Sigmoid colon (tissue), 7 donors: ENCODE measurements around the gene HSPG2. TPM values are rescaled to one million over a fixed set of nuclear protein-coding genes. Genes with fewer than 3 reads are reported as not detected.

Source experiments
- DNase-seq: peaks from one replicate; pipeline ENCODE4 v3.0.0-alpha.2; 2019
- H3K27ac ChIP-seq, 4 donors: fragments of 200-600 bp; sonication (generic); one replicate each; pipeline ENCODE4 v1.5.1; 2016 to 2019; ENCODE audit warnings: mild to moderate bottlenecking in 1 of 4
- H3K27me3 ChIP-seq, 3 donors: fragments of 200-600 bp; sonication (generic); one replicate each; pipeline ENCODE4 v1.5.1; 2019; ENCODE audit warnings: mild to moderate bottlenecking in 1 of 3
- H3K36me3 ChIP-seq, 4 donors: fragments of 200-600 bp; sonication (generic); one replicate each; pipeline ENCODE4 v1.5.1; 2016 to 2019
- H3K4me1 ChIP-seq, 4 donors: fragments of 200-600 bp; sonication (generic); one replicate each; pipeline ENCODE4 v1.5.1; 2017 to 2019
- H3K4me3 ChIP-seq, 4 donors: fragments of 200-600 bp; sonication (generic); one replicate each; pipeline ENCODE4 v1.5.1; 2017 to 2019; ENCODE audit warnings: mild to moderate bottlenecking in 2 of 4, moderate library complexity in 1 of 4
- H3K9me3 ChIP-seq, 4 donors: fragments of 200-600 bp in 3 of 4; sonication (generic) in 3 of 4; one replicate each; pipeline versions ENCODE4 v1.5.1 to v1.6.1; 2013 to 2019
- CTCF ChIP-seq, 4 experiments: fragments of 450-650 bp in 3 of 4; fragments of 200-600 bp in 1 of 4; IDR thresholded peaks; one replicate each; pipeline ENCODE4 v1.5.1; 2016 to 2019; ENCODE audit warnings: antibody characterized with exemption in 4 of 4, mild to moderate bottlenecking in 3 of 4, moderate library complexity in 2 of 4
- EP300 ChIP-seq, 4 donors: sonication (generic); formaldehyde crosslinking; IDR thresholded peaks; one replicate each; pipeline ENCODE4 v1.6.1; 2017; ENCODE audit warnings: antibody characterized with exemption in 4 of 4
- POLR2A ChIP-seq, 2 donors: fragments of 450-650 bp; IDR thresholded peaks; one replicate each; pipeline ENCODE4 v1.6.1; 2016; ENCODE audit warnings: antibody characterized with exemption in 2 of 2, mild to moderate bottlenecking in 2 of 2, moderate library complexity in 2 of 2
- POLR2AphosphoS5 ChIP-seq, 4 donors: sonication (generic); formaldehyde crosslinking; IDR thresholded peaks; one replicate each; pipeline ENCODE4 v1.6.1; 2017; ENCODE audit warnings: antibody characterized with exemption in 4 of 4
- WGBS, 2 donors: extraction: QIAGEN DNeasy Blood & Tissue Kit; methylation state at CpG; one replicate each; pipeline ENCODE4 v1.1.7; 2013; 5-methylcytosine and 5-hydroxymethylcytosine counted together
- intact Hi-C: fragments of 100-400 bp; cut with DNase I; formaldehyde crosslinking; loops from one replicate; pipeline ENCODE4 v1.15.1; 2023
- polyA plus RNA-seq, 3 donors: library from polyadenylated mRNA; stranded (reverse); fragments of 200-250 nt; gene quantifications; one replicate each; pipeline ENCODE4 v1.2.3, GENCODE V29; 2013
- total RNA-seq, 4 donors: library from RNA; depleted of rRNA; stranded (reverse); fragments of >200 nt; gene quantifications; one replicate each; pipeline ENCODE4 v1.1.0, GENCODE V29; 2016
- donor health status: healthy with polysubstance abuse.
- donor health status: Bipolar disorder and iron deficiency.
- donor health status: healthy.

The HSPG2 gene
- total and polyA plus RNA-seq, 7 donors, result 6.0 to 761 (median 104) TPM

GRCh38 chr1:21961799-21962198 lies 24.7 kb upstream of the HSPG2 start:
- Histone ChIP-seq H3K4me3 (no peak overlapping the region), H3K36me3 (no peaks in the 10 kb centered on the region), H3K27ac (peak overlapping the region in 3 of 4 donors; percentile 15 to 75 (median 51)), H3K9me3 (no peaks in the 10 kb centered on the region), H3K4me1 (peaks cover 0 to 21% (median 13%) of the 10 kb centered on the region in 4 donors), H3K27me3 (no peaks in the 10 kb centered on the region)
- no peak for TF ChIP-seq CTCF (IDR thresholded peaks at IDR 0.05)
- TF ChIP-seq POLR2AphosphoS5 (IDR thresholded peaks at IDR 0.05), result peak in 1 of 4 donors; percentile 13
- DNase-seq, result peak; percentile 59
- intact Hi-C loops, result loop anchor here (5.0 kb wide), 1 partner anchor 94 kb away; no protein-coding TSS in a partner anchor
- WGBS, 2 donors, result 73 to 86% methylated on average over 2 of the region's 2 CpGs

- H3K4me3 ChIP-seq, result no peak overlapping the region
- 81 to 85% methylated on average over 2 of the region's 2 CpGs for WGBS, 2 donors
- H3K27me3 ChIP-seq, result no peaks in the 10 kb centered on the region
- no peaks in the 10 kb centered on the region for H3K36me3 ChIP-seq
- peak in 2 of 4 donors; percentile 53 to 55 for TF ChIP-seq POLR2AphosphoS5 (IDR thresholded peaks at IDR 0.05)
- TF ChIP-seq EP300 (IDR thresholded peaks at IDR 0.05), result no peak
- H3K4me1 ChIP-seq, result peaks cover 0 to 25% (median 17%) of the 10 kb centered on the region in 4 donors
- no peaks in the 10 kb centered on the region for H3K9me3 ChIP-seq
- peak; percentile 62 for DNase-seq
- H3K27ac ChIP-seq, result peak overlapping the region in 3 of 4 donors; percentile 15 to 75 (median 51)
- intact Hi-C loops, result loop anchor here (5.0 kb wide), 1 partner anchor 94 kb away; no protein-coding TSS in a partner anchor
Observed at GRCh38 chr1:21961337-21961736, 24.2 kb upstream of the HSPG2 start.

DNA sequence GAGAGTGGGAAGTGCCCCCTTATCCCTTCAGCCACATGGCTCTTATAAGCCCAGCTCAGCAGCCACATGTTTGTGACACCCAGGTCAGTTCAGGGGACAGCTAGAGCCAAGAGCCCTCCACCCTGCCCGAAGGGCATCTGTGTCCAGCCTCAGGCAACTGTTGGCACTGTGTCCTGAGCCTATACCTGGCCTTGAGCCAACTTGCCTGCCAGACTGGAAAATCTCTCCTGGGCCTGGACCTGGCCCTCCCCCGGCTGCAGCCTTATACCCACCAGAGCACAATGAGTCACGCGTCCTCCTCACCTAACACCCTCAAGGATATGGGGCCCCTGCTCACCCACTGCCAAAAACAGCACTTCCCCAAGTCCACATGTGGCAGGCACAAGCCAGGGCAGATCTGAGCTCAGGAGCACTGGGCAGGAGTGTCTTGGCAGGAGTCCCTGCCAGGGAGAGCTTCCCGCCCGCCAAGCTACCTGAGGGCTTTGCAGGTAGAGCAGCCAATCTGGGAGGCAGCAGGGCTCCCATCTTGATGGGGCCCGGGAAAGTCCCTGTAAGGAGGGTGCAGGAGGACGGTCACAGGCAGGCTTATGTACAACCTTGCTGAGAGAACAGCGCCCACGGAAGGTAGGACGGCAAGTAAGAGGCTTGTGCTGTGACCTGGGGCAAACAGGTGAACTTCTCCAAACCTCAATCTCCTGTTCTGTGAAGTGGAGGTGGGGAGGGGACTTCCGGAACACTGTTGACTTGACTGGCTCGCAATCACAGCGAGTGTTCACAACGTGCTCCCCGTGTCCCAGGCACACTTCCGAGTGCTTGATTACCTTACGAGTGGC lies 19.8 kb upstream of the HSPG2 start:
- no peak overlapping the region for H3K4me3 ChIP-seq
- peak; percentile 81 for DNase-seq
- no peaks in the 10 kb centered on the region for H3K9me3 ChIP-seq
- peak overlapping the region; percentile 60 to 78 (median 74) for H3K27ac ChIP-seq
- intact Hi-C loops, result no loop called here
- no peaks in the 10 kb centered on the region for H3K27me3 ChIP-seq
- H3K4me1 ChIP-seq, result peaks cover 0 to 32% (median 28%) of the 10 kb centered on the region in 4 donors
- TF ChIP-seq POLR2A (IDR thresholded peaks at IDR 0.05), result no peak
- TF ChIP-seq EP300 (IDR thresholded peaks at IDR 0.05), result peak in 1 of 4 donors; percentile 38
- TF ChIP-seq POLR2AphosphoS5 (IDR thresholded peaks at IDR 0.05), result peak in 3 of 4 donors; percentile 23 to 61 (median 27)
- H3K36me3 ChIP-seq, result no peaks in the 10 kb centered on the region
- 15 to 48% methylated on average over 18 of the region's 18 CpGs for WGBS, 2 donors

- intact Hi-C loops, result no loop called here
- Histone ChIP-seq H3K4me3 (no peak overlapping the region), H3K27me3 (no peaks in the 10 kb centered on the region), H3K27ac (peak overlapping the region; percentile 60 to 78 (median 74)), H3K4me1 (peaks cover 0 to 25% (median 22%) of the 10 kb centered on the region in 4 donors), H3K9me3 (no peaks in the 10 kb centered on the region), H3K36me3 (no peaks in the 10 kb centered on the region)
- 56 to 76% methylated on average over 9 of the region's 9 CpGs for WGBS, 2 donors
- DNase-seq, result peak; percentile 77
- TF ChIP-seq CTCF (IDR thresholded peaks at IDR 0.05), result no peak
- TF ChIP-seq EP300 (IDR thresholded peaks at IDR 0.05), result no peak
- no peak for TF ChIP-seq POLR2A (IDR thresholded peaks at IDR 0.05)
- no peak for TF ChIP-seq POLR2AphosphoS5 (IDR thresholded peaks at IDR 0.05)
Observed at GRCh38 chr1:21955501-21956281, 18.6 kb upstream of the HSPG2 start.

GRCh38 chr1:21955058-21955457 lies 17.9 kb upstream of the HSPG2 start:
- H3K9me3 ChIP-seq, result no peaks in the 10 kb centered on the region
- DNase-seq, result peak; percentile 88
- no peak overlapping the region for H3K4me3 ChIP-seq
- intact Hi-C loops, result no loop called here
- no peak for TF ChIP-seq POLR2A (IDR thresholded peaks at IDR 0.05)
- no peak for TF ChIP-seq EP300 (IDR thresholded peaks at IDR 0.05)
- no peak for TF ChIP-seq POLR2AphosphoS5 (IDR thresholded peaks at IDR 0.05)
- TF ChIP-seq CTCF (IDR thresholded peaks at IDR 0.05), result no peak
- H3K36me3 ChIP-seq, result no peaks in the 10 kb centered on the region
- H3K27ac ChIP-seq, result peak overlapping the region; percentile 60 to 78 (median 74)
- peaks cover 0 to 25% (median 22%) of the 10 kb centered on the region in 4 donors for H3K4me1 ChIP-seq
- H3K27me3 ChIP-seq, result no peaks in the 10 kb centered on the region
- 76 to 80% methylated on average over 16 of the region's 16 CpGs for WGBS, 2 donors
